Measurements from ENCODE around the gene GRIP2.

Gene GRIP2

DNA sequence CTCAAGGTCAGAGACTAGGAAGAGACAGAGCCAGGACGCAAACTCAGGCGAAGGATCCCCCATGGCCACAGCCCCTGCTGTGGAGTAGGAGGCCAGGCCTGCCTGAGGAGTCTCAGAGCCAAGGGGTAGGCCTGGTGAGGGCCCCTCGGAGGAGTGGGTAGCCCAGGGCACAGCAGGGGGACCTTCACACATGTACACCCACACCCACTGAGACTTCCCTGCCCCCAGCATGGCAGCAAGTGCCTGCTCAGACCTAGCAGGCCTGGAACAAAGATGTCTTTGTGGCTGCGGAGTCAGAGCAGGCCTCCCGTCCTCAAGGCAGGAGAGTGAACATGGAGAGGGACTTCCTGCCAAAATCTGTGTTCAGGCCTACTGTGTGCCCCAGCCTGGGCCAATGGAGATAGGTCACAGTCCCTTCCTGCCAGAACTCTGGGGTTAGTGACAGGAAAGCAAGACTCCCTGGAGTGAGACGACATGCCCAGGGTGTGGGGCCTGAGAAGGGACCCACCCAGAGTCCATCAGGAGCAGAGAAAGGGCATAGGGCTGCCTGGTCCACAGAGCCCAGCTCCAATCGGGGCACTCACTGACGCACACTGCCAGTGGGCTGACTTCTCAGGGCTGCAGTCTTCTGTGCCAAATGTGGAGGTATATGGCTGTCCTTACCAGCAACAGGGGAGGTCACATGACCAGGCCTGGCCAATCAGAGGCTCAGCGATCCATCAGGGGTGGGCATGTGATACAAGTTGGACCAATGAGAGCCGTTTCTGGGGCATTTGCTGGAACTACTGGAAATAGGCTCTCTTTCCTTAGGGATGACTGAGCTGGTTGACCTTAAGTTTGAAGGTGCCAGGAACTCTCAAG lies 2.3 kb downstream of the GRIP2 start:
- CTCF ChIA-PET, result no interaction called here
- TF ChIP-seq, protein P1, sequence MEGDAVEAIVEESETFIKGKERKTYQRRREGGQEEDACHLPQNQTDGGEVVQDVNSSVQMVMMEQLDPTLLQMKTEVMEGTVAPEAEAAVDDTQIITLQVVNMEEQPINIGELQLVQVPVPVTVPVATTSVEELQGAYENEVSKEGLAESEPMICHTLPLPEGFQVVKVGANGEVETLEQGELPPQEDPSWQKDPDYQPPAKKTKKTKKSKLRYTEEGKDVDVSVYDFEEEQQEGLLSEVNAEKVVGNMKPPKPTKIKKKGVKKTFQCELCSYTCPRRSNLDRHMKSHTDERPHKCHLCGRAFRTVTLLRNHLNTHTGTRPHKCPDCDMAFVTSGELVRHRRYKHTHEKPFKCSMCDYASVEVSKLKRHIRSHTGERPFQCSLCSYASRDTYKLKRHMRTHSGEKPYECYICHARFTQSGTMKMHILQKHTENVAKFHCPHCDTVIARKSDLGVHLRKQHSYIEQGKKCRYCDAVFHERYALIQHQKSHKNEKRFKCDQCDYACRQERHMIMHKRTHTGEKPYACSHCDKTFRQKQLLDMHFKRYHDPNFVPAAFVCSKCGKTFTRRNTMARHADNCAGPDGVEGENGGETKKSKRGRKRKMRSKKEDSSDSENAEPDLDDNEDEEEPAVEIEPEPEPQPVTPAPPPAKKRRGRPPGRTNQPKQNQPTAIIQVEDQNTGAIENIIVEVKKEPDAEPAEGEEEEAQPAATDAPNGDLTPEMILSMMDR (conservative IDR thresholded peaks at IDR 0.05; ENCODE audit: low read depth), result no peak
- no peak overlapping the region for H3K27ac ChIP-seq
- peak; percentile 23 for DNase-seq (ENCODE audit: low spot score)
- POLR2A ChIA-PET (ENCODE audit: low non-redundant PET), result no interaction called here

- POLR2A ChIA-PET (ENCODE audit: low non-redundant PET), result no interaction called here
- TF ChIP-seq, protein P1 (conservative IDR thresholded peaks at IDR 0.05; ENCODE audit: low read depth), result no peak
- DNase-seq (ENCODE audit: low spot score), result no peak
- CTCF ChIA-PET, result no interaction called here
- no peak overlapping the region for H3K27ac ChIP-seq
Measured at GRCh38 chr3:14536837-14537589, 3.1 kb downstream of the GRIP2 start.

DNA sequence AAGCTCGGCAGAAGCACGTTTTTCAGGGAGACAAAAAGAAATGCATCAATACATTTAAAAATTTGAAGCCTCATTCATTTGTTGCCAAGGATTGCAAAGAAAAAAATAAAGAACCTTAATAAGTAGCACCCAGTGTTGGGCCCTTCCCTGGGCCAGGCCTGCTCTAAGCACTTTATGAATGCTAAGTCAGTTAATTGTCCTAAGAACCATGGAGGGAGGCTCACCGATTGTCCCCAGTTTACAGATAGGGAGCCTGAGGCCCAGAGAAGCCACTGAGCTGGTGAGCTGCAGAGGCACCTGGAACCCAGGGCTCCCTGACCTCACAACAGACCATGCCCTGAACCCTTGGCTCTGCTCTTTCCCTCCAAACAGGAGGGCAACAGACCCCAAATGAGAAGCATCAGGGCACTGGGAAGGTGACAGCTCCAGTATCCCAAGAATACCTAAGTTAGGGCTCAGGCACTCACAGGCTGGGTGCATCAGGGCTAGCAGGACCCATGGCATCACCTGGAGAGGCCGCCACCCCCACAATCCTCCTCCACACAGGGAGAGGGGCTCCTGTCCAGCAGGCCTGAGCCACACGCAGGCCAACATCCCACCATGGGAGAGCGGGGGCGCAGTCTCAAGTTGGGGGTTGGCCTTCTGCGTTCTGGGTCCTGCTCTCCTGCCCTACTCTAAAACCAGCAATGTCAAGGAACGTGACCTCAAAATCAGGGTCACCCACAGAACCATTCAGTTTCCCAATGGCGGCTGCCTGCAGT lies 3.9 kb downstream of the GRIP2 start:
- no peak for DNase-seq (ENCODE audit: low spot score)
- TF ChIP-seq, protein P1 (conservative IDR thresholded peaks at IDR 0.05; ENCODE audit: low read depth), result no peak
- POLR2A ChIA-PET (ENCODE audit: low non-redundant PET), result no interaction called here
- CTCF ChIA-PET, result no interaction called here
- H3K27ac ChIP-seq, result no peak overlapping the region

DNA sequence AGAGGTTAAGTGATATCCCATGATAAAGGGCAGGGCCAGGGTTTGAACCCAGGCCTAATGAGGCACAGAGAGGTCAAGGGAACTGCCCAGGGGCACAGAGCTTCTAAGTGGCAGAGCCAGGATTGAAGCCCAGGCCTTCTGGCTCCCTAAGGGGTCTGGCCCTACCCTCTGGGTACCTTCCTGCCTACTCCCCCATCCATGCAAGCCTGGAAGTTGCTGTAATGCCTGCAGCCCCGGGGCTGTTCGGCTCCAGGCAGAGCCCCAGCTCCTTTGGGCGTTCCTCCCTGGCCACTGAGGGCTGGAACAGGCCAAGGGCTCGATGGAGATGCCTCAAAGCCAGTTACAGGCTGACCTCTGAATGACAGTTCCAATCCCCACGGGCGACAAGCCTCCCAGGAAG lies 4.5 kb downstream of the GRIP2 start:
- ChIA-PET POLR2A (ENCODE audit: low non-redundant PET) (no interaction called here), CTCF (no interaction called here)
- H3K27ac ChIP-seq, result no peak overlapping the region
- TF ChIP-seq, protein P1 (conservative IDR thresholded peaks at IDR 0.05; ENCODE audit: low read depth), result no peak
- no peak for DNase-seq (ENCODE audit: low spot score)

GRCh38 chr3:14534516-14535191 lies 5.5 kb downstream of the GRIP2 start:
- TF ChIP-seq, protein P1 (conservative IDR thresholded peaks at IDR 0.05; ENCODE audit: low read depth), result no peak
- DNase-seq (ENCODE audit: low spot score), result no peak
- ChIA-PET CTCF (interaction anchor here (0.7 kb wide), 2 partner anchors 331 to 839 kb away, joined by 3 to 5 read pairs; no protein-coding TSS in a partner anchor), POLR2A (ENCODE audit: low non-redundant PET) (no interaction called here)
- H3K27ac ChIP-seq, result no peak overlapping the region
